Measurements from ENCODE around the gene LBX2.

Gene LBX2

GRCh38 chr2:74512744-74513604 lies 13.6 kb upstream of the LBX2 start:
- TF ChIP-seq POLR2AphosphoS5 (IDR thresholded peaks at IDR 0.05; ENCODE audit: low read depth, low read length), result no peak
- TF ChIP-seq TAF1 (IDR thresholded peaks at IDR 0.05; ENCODE audit: borderline replicate concordance, insufficient read depth, low read length), result no peak
- no peak for TF ChIP-seq FOXP2 (optimal IDR thresholded peaks at IDR 0.05; ENCODE audit: borderline replicate concordance, extremely low read depth, extremely low read length, insufficient read depth)
- TF ChIP-seq, protein P1, sequence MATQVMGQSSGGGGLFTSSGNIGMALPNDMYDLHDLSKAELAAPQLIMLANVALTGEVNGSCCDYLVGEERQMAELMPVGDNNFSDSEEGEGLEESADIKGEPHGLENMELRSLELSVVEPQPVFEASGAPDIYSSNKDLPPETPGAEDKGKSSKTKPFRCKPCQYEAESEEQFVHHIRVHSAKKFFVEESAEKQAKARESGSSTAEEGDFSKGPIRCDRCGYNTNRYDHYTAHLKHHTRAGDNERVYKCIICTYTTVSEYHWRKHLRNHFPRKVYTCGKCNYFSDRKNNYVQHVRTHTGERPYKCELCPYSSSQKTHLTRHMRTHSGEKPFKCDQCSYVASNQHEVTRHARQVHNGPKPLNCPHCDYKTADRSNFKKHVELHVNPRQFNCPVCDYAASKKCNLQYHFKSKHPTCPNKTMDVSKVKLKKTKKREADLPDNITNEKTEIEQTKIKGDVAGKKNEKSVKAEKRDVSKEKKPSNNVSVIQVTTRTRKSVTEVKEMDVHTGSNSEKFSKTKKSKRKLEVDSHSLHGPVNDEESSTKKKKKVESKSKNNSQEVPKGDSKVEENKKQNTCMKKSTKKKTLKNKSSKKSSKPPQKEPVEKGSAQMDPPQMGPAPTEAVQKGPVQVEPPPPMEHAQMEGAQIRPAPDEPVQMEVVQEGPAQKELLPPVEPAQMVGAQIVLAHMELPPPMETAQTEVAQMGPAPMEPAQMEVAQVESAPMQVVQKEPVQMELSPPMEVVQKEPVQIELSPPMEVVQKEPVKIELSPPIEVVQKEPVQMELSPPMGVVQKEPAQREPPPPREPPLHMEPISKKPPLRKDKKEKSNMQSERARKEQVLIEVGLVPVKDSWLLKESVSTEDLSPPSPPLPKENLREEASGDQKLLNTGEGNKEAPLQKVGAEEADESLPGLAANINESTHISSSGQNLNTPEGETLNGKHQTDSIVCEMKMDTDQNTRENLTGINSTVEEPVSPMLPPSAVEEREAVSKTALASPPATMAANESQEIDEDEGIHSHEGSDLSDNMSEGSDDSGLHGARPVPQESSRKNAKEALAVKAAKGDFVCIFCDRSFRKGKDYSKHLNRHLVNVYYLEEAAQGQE (IDR thresholded peaks at IDR 0.05; ENCODE audit: insufficient read depth in 1 of 2, low read depth in 2 of 2, low read length in 2 of 2), result no peak
- TF ChIP-seq SIN3A (IDR thresholded peaks at IDR 0.05; ENCODE audit: borderline replicate concordance, insufficient read depth, low read length), result no peak

DNA sequence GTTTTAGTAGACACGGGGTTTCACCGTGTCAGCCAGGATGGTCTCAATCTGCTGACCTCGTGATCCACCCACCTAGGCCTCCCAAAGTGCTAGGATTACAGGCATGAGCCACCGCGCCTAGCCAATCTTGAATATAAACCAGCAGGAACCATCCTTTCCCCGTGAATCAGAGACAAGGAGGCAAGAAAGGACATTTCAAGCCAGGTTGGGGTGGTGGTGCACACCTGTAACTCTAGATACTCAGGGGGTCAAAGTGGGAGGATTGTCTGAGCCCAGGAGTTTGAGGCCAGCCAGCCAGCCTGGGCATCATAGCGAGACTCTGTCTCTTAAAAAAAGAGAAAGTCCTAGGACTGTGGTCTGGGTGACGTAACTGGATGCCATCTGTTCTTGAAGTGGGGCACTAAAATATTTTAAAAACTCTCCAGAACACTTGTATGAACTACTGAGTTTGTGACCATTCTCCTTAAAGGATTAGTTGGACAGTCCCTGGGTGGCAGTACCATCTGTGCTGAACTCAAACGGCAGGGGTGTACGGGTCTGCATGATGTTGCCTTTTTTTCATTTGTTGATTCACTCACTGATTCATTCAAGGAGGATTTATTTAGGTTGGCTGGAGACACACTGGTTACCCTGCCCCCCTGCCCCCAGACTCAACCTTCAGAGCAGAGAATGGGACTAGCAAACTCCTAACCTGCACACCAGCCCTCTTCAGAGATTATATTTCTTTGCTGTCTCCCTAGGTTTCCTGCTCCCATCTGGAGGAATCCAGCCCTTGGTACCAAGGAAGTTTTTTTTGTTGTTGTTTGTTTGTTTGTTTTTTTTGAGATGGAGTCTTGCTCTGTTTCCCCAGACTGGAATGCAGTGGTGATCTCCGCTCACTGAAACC lies 11.9 kb upstream of the LBX2 start:
- TF ChIP-seq FOXP2 (optimal IDR thresholded peaks at IDR 0.05; ENCODE audit: borderline replicate concordance, extremely low read depth, extremely low read length, insufficient read depth), result no peak
- no peak for TF ChIP-seq SIN3A (IDR thresholded peaks at IDR 0.05; ENCODE audit: borderline replicate concordance, insufficient read depth, low read length)
- no peak for TF ChIP-seq POLR2AphosphoS5 (IDR thresholded peaks at IDR 0.05; ENCODE audit: low read depth, low read length)

GRCh38 chr2:74510272-74510671 lies 10.9 kb upstream of the LBX2 start:
- TF ChIP-seq FOXP2 (optimal IDR thresholded peaks at IDR 0.05; ENCODE audit: borderline replicate concordance, extremely low read depth, extremely low read length, insufficient read depth) (no peak), POLR2AphosphoS5 (IDR thresholded peaks at IDR 0.05; ENCODE audit: low read depth, low read length) (no peak), TAF1 (IDR thresholded peaks at IDR 0.05; ENCODE audit: borderline replicate concordance, insufficient read depth, low read length) (no peak), SIN3A (IDR thresholded peaks at IDR 0.05; ENCODE audit: borderline replicate concordance, insufficient read depth, low read length) (no peak)
- TF ChIP-seq, protein P1 (IDR thresholded peaks at IDR 0.05; ENCODE audit: insufficient read depth in 1 of 2, low read depth in 2 of 2, low read length in 2 of 2), result no peak

DNA sequence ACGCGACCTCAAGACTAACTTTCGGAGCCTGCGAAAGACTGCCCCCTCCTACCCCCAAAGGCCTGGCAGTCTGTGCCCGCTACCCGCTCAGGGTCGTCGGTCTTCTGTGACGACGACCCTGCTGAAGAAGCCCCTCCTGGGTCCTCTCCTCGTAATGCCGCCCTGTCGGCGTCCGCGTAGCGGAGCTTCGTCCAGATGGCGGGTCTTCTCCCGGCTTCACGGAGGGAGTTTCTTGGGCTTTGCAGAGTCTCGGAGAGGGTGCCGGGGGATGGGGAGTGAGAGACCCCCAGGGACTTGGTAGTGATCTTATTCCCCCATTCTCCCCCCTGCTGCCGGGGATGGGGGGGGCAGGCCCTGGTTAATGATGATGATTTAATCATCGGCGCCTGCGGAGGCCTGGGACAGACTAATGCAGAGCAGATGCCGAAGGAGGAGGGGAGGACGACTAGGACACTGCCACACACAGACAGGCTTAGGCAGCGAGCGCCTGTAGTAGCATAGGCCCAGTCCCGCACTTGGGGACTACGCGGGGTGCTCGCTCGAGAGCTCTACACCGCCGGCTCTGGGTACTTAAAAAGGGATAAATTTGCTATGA lies 8.6 kb upstream of the LBX2 start:
- TF ChIP-seq SIN3A (IDR thresholded peaks at IDR 0.05; ENCODE audit: borderline replicate concordance, insufficient read depth, low read length) (no peak), FOXP2 (optimal IDR thresholded peaks at IDR 0.05; ENCODE audit: borderline replicate concordance, extremely low read depth, extremely low read length, insufficient read depth) (no peak), TAF1 (IDR thresholded peaks at IDR 0.05; ENCODE audit: borderline replicate concordance, insufficient read depth, low read length) (no peak), POLR2AphosphoS5 (IDR thresholded peaks at IDR 0.05; ENCODE audit: low read depth, low read length) (no peak)
- TF ChIP-seq, protein P1 (IDR thresholded peaks at IDR 0.05; ENCODE audit: insufficient read depth in 1 of 2, low read depth in 2 of 2, low read length in 2 of 2), result no peak

Measured in PFSK-1 (cell line).